Choroid plexus epithelial cell (primary cell): ENCODE data around the gene ZNF146.
"Not testable (repeated sequence)": the region's sequence is repeated elsewhere in the genome, so short reads cannot be mapped to it uniquely, and the experiment has no call there.

ENCODE experiments used
- DNase-seq: peaks from one replicate; pipeline ENCODE4 v3.0.0-alpha.2; 2010; ENCODE audit warnings: low read depth
- H3K4me3 ChIP-seq: 2 replicates; pipeline ENCODE4 v1.5.1; 2011; ENCODE audit warnings: low read depth, mild to moderate bottlenecking, control low read depth, low read length, moderate library complexity
- TF ChIP-seq, protein P1 (sequence below): conservative IDR thresholded peaks from 2 replicates; pipeline ENCODE4 v1.5.1; 2011; ENCODE audit warnings: low read depth, mild to moderate bottlenecking, control low read depth, inconsistent platforms, low read length, moderate library complexity

Gene ZNF146

GRCh38 chr19:36214386-36215275 is at the start of gene ZNF146, which contains the start of gene ZNF565:
Gene ZNF146 (plus strand): TSS chr19:36215106. CDS start chr19:36236441, 21,335 bp downstream.
Gene ZNF565 (minus strand): TSS chr19:36214665. CDS start chr19:36201985, 12,680 bp downstream.
- TF ChIP-seq, protein P1, sequence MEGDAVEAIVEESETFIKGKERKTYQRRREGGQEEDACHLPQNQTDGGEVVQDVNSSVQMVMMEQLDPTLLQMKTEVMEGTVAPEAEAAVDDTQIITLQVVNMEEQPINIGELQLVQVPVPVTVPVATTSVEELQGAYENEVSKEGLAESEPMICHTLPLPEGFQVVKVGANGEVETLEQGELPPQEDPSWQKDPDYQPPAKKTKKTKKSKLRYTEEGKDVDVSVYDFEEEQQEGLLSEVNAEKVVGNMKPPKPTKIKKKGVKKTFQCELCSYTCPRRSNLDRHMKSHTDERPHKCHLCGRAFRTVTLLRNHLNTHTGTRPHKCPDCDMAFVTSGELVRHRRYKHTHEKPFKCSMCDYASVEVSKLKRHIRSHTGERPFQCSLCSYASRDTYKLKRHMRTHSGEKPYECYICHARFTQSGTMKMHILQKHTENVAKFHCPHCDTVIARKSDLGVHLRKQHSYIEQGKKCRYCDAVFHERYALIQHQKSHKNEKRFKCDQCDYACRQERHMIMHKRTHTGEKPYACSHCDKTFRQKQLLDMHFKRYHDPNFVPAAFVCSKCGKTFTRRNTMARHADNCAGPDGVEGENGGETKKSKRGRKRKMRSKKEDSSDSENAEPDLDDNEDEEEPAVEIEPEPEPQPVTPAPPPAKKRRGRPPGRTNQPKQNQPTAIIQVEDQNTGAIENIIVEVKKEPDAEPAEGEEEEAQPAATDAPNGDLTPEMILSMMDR, result no peak
- peak; percentile 99 for DNase-seq
- peak within 1 kb of the TSS; percentile 99 for H3K4me3 ChIP-seq

- no peak for DNase-seq
- TF ChIP-seq, protein P1, result no peak
- H3K4me3 ChIP-seq, result no peak overlapping the region
Measured at GRCh38 chr19:36169084-36169760, 45.7 kb upstream of the ZNF146 start.

GRCh38 chr19:36172852-36173251 is 42.1 kb upstream of the ZNF146 start:
- TF ChIP-seq, protein P1, result no peak
- DNase-seq, result no peak
- no peak overlapping the region for H3K4me3 ChIP-seq

DNA sequence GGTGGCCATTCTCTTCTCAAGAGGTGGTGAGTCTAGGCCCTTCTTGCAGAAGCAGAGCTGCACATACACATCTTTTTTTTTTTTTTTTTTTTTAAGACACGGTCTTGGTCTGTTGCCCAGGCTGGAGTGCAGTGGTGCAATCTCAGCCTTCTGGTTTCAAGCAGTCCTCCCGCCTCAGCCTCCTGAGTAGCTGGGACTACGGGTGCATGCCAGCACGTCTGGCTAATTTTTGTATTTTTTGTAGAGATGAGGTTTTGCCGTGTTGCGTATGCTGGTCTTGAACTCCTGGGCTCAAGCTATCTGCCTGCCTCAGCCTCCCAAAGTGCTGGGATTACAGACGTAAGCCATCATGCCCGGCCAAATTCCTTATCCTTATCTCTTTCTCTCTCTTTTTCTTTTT is 41.1 kb upstream of the ZNF146 start:
- peak; percentile 16 for DNase-seq

GRCh38 chr19:36179077-36179476 is 35.8 kb upstream of the ZNF146 start:
- H3K4me3 ChIP-seq, DNase-seq: not testable (repeated sequence)

More for the DNA sequence above, 41.1 kb upstream of the ZNF146 start:
- H3K4me3 ChIP-seq, result not testable (repeated sequence)

DNA sequence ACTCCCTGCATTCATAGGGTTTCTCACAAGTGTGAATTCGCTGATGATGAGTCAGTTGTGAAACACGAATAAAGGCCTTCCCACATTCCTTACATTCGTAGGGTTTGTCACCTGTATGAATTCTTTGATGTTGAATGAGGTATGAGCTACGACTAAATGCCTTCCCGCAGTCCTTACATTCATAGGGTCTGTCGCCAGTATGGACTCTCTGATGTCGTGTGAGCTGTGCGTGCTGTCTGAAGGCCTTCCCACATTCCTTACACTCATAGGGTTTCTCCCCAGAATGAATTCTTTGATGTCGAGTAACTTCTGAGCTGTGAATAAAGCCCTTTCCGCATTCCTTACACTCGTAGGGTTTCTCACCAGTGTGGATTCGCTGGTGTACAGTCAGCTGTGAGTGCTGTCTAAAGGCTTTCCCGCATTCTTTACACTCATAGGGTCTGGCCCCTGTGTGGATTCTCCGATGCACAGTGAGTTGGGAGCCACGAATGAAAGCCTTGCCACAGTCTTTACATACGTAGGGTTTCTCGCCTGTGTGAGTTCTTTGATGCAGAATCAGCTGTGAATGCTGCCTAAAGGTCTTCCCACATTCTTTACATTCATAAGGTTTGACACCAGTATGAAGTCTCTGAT is 32.2 kb upstream of the ZNF146 start:
- peak; percentile 48 for DNase-seq
- no peak overlapping the region for H3K4me3 ChIP-seq
- TF ChIP-seq, protein P1, result no peak

DNA sequence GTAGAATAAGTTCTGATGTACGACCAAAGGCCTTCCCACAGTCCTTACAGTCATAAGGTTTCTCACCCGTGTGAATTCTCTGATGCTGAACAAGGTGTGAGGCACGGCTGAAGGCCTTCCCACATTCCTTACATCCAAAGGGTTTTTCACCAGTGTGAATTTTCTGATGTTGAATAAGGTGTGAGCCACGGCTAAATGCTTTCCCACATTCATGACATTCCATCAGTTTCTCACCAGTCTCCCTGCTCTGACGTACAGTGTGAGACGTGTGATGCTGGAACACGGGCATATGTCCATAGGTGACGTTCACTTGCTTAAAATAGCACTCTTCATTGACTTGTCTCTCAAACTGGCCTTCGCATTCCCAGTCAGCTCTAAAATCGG is 31.7 kb upstream of the ZNF146 start:
- H3K4me3 ChIP-seq, result no peak overlapping the region
- no peak for DNase-seq
- TF ChIP-seq, protein P1, result no peak

DNA sequence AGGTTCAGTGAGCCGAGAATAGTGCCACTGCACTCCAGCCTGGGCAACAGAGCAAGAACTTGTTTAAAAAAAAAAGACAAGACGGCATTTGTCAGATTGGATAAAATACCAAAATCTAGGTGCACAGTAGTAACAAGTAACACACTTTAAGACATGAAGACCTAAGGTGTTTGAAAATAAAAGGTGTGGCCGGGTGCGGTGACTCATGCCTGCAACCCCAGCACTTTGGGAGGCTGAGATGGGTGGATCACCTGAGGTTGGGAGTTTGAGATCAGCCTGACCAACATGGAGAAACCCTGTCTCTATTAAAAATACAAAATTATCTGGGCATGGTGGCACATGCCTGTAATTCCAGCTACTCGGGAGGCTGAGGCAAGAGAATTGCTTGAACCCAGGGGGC is 28.2 kb upstream of the ZNF146 start:
- DNase-seq, H3K4me3 ChIP-seq: not testable (repeated sequence)
